Suprapubic skin (tissue), 4 donors: ENCODE results near the gene DNAH8.

Experiments
- EP300 ChIP-seq: sonication (generic); formaldehyde crosslinking; IDR thresholded peaks from one replicate; pipeline ENCODE4 v1.6.1; 2017; ENCODE audit warnings: antibody characterized with exemption
- POLR2AphosphoS5 ChIP-seq, 3 donors: sonication (generic); formaldehyde crosslinking; IDR thresholded peaks; one replicate each; pipeline ENCODE4 v1.6.1; 2017; ENCODE audit warnings: antibody characterized with exemption in 3 of 3
- TF ChIP-seq, protein P1 (sequence below), 2 donors: fragments of 200-600 bp in 1 of 2; fragments of 450-650 bp in 1 of 2; sonication (generic) in 1 of 2; IDR thresholded peaks; one replicate each; pipeline ENCODE4 v1.5.1; 2016 to 2019; ENCODE audit warnings: antibody characterized with exemption in 2 of 2, mild to moderate bottlenecking in 1 of 2, moderate library complexity in 1 of 2

DNA sequence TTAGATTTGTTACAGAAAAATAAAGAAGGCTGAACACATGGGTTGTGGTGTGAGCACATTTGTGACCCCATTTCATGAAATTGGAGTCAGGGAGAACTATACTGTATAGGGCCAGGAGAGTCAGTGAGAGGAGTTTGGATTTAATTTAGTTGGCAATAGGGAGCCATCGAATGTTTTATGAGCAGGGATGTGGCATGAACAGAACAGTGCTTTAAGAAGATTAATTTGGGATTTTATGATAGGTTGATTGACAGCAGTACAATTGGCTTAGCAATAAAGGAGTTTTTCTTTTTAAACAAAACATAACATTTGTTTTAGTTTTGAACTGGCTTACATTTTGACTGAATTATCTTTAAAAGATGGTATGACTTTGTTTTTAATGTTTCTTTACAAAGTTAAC is 227.9 kb downstream of the DNAH8 start:
- TF ChIP-seq, protein P1, sequence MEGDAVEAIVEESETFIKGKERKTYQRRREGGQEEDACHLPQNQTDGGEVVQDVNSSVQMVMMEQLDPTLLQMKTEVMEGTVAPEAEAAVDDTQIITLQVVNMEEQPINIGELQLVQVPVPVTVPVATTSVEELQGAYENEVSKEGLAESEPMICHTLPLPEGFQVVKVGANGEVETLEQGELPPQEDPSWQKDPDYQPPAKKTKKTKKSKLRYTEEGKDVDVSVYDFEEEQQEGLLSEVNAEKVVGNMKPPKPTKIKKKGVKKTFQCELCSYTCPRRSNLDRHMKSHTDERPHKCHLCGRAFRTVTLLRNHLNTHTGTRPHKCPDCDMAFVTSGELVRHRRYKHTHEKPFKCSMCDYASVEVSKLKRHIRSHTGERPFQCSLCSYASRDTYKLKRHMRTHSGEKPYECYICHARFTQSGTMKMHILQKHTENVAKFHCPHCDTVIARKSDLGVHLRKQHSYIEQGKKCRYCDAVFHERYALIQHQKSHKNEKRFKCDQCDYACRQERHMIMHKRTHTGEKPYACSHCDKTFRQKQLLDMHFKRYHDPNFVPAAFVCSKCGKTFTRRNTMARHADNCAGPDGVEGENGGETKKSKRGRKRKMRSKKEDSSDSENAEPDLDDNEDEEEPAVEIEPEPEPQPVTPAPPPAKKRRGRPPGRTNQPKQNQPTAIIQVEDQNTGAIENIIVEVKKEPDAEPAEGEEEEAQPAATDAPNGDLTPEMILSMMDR (IDR thresholded peaks at IDR 0.05) = no peak
- TF ChIP-seq POLR2AphosphoS5 (IDR thresholded peaks at IDR 0.05) (no peak), EP300 (no peak)
